COLO668 (cell line): ENCODE data around the gene CELF4.
A peak's percentile ranks its signal among the peaks of the same experiment; 100 is the strongest.

Experiments used
- DNase-seq: peaks from one replicate; lab custom pipeline; 2025; ENCODE audit not compliant: unreplicated experiment; lab: John Stamatoyannopoulos, UW

Gene CELF4

DNA sequence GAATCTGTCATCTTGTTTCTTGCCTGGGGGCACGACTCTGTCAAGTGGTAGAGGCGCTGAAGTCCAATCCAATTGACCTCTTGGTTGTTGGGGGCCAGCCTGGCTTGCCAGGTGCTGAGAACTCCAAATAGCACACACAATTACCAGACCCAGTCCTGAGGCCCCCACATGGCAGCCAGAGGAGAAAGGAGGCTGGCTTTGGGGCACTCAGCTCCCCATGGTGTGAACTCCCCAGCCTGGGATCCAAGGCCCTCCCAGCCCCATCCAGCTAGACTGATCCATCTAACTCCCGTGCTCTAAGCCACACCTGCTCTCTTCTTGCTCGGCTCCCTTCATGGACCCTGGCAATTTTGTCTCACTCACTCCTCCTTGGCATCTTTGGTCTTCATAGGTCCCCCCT, 170.0 kb downstream of the CELF4 start:
- DNase-seq: no peak

DNA sequence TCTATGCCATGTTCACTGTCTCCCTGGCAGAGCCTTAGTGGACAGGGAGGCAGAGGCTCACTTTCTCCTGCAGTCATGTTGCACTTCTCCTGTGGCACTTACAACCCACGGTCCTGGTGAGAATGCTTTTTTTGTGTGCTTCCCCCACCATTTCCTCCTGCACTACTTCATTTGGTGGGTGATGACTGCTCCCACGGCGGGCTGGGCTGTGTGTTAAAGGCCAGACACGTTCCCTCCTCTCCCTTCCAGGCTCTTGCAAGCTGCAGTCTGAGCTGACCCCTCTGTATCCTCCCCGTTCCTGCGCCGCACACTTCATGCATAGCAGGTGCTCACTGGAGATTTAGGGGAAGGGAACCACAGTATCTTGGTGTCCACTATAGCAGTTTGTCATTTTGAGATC, 170.5 kb downstream of the CELF4 start:
- DNase-seq: no peak

DNA sequence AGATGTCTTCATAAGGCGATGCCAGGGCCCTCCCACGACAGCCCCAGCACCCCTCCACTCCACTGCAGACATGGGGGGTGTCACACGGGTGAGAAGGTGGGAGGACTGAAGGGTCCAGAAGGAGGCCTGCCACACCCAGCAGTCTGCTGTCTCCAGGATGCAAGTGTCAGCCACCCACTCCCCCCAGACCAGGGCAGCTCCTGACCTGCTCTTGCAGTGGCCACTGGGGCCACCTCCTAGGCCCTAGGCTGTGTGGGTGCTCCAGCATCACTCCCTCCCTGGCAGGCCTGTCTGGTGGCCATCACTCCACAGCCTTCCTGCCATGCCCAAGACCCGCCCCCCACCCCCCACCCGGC, 171.0 kb downstream of the CELF4 start:
- no peak for DNase-seq

DNA sequence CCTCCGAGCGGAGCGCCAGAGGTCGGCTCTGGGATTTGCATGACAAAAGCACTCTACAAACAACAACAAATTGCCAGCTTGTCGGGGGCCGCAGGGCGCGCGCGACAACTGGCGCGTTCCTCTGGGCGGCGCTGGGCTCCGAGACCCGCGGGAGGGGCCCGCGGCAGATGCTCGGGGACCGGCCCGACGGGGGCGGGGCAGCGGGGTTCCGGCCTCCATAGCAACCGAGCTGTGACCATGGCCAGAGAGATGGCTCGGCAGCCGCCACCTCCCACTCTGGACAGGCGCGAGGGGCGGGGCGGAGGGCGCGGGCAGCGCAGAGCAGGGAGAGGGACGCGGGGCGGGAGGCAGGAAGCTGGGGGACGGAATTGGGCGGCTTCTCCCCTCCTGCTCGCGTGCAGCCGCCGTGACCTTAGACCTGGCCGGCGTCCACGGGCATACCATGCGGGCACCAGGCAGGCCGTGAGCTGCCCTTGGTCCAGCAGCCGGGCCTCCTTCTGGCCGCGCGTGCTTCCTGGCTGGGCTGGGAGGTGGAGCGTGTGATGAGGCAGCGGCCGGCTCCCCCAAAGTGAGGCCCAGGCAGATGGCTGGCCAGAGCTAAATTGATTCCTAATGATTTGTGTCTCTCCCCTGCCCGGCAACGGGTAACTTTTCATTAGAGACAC, 171.5 kb downstream of the CELF4 start:
- peak; percentile 97 for DNase-seq

DNA sequence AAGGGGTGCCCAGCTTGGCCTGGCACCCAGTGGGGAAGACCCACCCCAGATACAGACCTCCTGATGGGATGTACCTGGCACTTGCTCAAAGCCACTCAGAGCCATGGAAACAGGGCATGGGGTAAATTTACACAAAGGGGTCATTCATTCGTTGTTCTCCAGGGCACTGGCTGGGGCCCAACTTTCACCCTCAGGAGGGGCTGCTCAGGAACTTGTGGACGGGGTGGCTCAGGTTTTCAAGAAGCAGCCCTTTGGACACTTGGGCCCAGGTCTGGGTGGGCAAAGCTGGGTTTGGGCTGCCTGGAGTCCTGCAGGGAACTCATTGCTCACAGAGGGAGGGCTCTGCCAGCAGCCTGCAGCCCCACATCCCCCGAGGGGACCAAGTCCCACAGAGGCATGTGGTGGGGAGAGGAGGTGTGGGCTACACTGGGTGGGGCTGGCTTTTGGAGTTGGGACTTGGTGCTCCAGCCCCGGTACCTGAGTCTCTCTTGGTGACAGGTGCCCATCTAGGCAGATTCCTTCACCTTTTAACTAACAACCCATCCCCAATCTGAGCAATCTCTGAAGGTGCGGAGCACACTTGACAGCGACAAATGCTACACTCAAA, 172.3 kb downstream of the CELF4 start:
- no peak for DNase-seq

DNA sequence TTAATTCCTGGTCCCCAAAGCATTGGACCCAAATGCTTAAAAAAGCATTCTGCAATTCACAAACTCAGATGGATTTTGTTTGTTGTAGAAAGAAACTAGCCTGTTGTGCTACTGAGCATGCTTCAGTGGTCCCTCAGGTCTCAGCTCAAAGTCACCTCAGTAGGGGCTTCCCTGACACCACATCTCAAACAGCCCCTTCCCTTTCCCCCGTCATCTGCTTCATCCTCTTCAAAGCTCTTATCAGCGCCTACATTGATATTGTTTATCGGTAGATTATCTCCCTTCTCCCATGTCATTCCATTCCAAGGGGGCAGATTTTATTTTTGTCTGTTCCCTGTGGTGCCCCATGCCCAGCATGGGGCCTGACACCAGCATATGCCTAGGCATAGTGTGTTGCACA, 172.9 kb downstream of the CELF4 start:
- no peak for DNase-seq

DNA sequence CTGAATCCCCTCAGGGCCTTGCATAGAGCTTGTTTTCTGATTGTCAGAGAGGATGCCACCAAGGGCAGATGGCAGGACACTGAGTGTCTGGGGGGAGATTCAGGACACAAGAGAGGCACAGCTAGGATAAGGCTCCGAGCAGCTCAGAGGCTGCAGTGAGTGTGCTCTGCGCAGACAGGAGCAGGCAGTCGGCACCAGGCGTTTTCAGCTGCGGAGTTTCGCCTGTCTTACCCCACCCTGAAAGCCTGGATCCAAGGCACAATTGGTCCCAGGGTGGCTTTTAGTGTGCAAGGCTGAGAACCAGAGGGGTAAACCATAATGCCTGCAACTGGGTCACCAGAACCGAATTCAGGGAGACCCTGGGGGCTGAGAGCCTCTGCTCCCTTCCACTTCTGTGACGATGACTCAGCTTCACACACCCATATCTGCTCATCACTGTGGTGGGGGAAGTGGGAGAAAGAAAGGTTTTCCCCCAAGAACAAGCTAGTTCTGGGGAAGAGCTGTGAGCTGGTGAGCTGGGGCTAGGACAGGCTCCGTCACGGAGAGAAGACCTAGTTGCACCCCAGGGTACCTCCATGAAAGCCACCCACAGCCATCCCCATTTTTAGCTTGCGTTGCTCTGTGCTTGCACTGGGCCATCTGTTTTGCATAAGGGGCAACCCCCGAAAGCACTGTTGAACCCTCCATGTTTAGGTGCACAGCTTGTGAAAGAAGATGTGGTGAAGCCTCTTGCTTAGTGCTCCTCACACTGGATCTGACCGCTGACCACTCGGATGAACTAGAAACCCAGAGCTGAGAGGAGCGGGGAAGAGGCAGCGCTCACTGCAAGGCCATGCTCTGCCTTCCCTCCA, 173.7 kb downstream of the CELF4 start:
- no peak for DNase-seq

DNA sequence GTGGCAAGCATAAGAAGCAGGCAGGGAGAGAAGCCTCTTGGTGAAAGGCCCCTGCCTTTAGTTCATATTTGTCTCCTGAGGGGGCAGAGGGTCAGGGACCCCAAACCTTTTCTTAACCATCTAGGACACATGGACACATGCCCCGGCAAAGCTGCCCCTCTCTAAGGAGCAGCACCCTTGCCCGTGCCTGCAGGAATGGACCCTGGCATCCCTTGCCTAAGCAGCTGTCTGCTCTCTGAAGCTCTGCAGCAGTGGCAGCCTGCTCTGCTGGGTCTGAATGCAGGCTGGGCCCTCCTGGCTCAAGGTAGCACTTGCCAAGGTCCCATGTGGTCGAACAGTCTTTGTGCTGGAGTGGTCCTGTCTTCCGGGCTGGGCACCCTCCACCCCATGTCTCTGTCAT, 174.4 kb downstream of the CELF4 start:
- DNase-seq: no peak

DNA sequence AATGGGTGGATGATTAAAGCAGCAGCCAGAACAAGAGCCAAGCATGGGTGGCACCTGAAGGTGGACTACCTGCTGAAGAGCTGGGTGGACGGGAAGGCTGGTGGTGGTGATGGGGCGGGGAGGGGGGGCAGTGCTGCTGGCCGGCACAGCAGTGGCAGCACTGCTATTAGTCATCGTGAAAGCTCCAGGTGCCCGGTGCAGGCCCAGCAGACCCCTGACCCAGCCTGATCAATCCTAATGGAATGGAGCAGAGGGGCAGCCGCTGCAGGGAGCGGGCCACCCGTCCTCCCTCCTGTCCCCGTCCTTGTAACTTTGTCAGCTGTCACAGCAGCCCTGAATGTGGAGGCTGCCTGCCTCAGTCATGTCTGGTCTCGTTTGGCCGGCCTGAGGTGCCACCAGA, 174.9 kb downstream of the CELF4 start:
- DNase-seq: no peak

DNA sequence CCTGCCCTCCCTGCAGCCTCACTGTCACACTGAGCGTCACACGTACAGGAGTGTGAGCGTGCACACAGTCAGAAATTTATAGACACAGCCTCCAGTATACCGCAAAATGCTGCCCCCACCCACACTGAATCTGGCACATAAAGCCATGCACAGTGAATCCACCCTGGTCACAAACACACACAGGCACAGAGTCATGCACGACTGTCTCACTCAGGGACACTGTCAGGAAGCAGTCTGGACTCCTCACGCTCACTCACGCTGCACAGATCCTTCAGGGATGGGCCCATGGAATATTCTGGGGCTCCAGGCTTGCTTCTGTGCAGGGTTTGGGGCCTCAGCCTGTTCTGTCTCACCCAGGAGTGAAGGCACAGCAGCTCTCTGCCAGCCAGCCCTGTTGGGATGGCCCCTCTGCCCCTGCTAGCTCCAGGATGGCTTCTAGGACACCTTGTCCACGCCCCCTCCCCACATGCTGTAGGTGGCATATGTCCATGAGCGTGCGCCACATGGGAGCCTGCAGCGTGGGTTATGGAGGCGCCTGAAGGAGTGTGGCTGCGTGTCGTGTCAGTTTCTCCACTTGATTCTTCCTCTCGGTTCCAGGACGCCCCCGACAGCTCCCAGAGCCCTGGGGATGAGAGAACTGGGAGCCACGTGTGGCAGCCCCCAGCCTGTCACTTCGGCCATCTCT, 175.8 kb downstream of the CELF4 start:
- DNase-seq: no peak

DNA sequence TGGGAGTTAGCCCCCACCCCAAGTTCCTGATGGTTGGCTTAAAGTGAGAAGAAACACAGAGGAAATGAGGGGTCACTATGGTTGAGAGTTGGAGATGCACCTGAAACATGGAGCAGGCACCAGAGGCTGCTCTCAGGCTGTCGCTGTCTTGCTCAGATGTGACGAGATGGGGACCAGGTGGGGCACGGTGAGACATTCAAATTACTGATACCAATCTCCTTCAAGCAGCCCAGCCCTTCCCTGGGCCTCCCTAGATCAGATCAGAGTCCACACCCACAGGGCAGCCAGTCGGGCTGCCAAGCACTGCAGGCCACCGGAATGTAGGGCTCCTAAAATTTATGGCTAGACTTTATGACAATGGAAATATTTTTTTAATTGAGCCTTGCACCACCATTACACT, 176.6 kb downstream of the CELF4 start:
- no peak for DNase-seq

DNA sequence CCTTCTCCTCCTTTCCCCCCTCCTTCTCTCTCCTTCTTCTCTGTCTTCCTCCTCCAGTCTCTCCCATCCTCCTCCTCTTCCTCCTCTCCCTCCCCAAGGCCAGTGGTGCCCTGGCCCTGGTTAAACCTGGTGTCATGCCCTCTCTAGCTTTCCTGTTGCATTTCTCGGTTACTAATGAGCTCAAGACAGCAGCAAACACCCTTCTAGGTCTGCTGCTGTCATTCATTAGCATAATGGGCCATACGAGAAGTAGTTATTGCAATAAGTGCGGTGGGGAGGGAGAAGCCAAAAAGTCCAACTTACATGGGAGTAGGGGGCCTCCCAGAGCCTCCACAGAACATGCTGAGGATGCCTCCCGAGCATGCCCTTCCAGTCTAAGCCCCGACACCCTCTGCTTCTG, 177.2 kb downstream of the CELF4 start:
- no peak for DNase-seq

DNA sequence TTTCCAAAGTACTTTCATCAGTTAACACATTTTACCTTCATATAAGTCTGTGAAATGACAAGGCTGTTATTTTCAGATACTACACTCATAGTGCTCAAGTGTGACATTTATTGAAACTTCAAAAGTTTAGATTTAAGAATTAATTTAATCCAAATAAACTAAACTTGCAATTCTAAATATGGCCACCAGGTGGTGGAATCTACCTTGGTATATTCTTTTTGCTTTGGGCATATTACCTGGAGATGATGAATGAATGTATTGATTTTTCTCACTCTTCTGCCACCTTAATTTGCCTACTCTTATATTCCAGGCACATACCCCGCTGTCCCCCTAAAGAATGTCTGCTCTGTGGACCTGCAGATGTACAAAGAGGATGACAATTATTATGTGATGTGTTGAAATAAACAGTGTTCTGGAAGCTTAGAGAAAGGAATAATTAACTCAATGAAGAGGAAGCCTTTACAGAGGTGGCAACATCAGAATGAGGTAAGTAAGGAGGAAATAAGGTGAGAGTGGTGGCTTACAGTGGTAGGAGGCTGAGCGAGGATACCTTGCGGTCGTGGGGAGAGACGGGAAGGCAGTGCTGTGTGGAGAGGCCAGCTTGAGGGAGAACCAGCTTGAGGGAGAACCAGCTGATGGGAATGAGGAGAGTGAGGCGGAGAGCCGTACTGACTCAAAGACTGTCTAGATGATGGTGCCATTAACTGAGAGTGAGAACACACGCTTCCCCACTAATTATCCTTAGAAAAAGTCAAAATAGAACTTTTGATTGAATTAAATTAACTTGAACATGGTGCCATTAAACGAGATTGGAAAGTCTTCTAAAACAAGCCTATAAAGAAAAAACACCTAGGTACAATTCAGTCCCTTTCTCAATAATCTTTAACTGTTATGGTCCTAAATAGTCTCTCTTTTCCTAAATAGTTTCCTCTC, 179.5 kb downstream of the CELF4 start:
- DNase-seq: peak; percentile 23

DNA sequence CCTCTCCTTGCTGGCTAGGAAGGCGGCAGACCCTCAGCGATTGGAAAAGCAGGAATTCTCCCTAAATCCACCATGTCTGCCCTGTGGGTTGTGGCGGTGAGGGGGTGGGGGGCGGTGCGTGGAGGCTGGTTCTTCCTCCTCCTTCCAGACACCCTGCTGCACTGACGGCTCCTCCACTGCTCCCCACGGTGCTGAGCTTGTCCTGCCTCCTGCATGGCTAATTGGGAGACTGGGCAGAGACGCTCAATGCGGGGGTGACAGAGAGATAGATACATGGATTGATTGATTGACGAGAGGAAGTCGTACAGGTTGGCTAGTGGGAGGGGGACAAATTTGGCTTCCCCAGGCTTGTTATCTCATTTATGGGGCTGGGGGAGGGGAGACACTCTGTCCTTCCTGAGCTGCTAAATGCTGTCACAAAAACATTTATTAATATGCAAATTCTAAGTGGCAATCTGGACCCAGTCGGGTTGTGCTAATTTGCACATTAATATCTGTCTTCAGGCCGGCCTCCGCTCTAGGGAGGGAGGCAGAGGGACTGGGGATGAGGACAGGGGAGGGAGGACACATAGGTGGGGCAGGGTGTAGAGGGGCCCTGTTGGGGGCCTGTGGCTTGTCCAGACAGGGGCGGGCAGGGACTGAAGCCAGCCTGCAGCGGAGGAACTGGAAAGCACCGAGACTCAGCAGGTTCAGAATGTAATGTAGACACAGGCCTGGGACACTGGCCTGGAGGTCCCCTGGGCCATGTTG, 181.6 kb downstream of the CELF4 start:
- DNase-seq: no peak

DNA sequence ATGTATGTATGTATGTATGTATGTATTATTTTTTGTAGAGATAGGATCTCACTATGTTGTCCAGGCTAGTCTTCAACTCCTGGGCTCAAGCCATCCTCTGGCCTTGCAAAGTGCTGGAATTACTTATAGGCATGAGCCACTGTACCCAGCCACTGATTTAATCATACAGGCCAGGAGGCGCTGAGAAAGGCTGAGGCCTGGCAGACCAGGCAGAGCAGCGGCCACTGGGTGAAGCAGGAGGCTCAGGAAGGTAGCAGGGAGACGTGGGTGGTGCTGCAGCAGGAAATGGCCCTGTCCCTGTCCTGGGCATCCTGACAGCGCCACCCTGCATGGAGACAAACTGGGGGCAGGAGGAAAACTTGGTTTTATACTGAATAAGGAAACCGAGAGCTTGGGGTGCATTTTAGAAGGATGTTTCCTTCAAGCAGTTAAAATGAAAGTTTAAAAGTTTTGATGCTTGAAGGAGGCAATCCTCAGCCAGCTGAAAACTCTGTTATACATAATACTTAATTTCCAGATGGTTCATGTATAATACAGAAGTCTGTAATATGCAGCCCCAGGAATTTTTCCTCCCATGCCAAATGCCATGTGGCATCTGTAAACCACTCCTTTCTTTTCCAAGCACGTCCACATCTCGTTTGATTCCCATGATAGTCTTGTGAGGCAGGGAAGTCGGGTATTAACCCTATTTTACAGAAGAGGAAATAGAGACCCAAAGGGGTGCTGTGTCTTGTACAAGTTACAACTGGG, 182.4 kb downstream of the CELF4 start:
- no peak for DNase-seq

DNA sequence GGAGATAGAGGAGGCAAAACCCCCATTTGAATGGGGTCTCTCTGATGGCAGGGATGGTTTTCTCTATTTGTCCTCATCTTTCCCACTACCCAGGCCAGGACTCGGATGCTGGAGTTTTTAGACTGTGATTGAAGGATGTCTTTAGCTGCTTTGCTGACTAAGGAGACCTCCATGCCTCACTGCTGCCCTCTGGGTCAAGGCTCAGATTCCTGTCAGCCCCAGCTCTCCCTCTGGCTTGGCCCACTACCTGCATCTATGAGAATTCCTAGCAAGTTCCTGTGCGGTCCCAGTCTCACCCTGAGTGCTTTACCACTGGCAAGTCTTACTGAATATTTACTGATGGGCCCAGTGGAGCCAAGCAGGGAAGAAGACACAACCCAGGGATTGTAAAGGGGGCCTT, 184.0 kb downstream of the CELF4 start:
- DNase-seq: no peak

DNA sequence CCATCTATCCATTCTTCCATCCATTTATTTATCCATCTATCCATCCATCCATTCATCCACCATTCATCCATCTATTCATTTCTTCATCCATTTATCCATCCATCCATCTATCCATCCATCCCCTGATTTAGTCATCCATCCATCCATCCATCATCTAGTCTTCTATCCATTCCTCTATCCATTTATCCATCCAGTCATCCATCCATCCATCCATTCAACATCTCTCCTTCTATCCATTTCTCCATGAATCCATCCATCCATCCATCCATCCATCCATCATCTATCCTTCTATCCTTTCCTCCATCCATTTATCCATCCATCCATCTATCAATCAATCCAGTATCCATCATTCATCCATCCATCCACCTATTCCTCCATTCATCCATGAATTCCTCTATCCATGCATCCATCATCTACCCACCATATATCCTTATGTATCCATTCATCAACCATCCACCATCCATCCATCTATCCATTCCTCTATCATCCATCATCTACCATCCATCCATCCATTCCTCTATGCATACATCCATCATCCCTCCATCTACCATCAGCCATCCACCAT, 185.0 kb downstream of the CELF4 start:
- DNase-seq: no peak

DNA sequence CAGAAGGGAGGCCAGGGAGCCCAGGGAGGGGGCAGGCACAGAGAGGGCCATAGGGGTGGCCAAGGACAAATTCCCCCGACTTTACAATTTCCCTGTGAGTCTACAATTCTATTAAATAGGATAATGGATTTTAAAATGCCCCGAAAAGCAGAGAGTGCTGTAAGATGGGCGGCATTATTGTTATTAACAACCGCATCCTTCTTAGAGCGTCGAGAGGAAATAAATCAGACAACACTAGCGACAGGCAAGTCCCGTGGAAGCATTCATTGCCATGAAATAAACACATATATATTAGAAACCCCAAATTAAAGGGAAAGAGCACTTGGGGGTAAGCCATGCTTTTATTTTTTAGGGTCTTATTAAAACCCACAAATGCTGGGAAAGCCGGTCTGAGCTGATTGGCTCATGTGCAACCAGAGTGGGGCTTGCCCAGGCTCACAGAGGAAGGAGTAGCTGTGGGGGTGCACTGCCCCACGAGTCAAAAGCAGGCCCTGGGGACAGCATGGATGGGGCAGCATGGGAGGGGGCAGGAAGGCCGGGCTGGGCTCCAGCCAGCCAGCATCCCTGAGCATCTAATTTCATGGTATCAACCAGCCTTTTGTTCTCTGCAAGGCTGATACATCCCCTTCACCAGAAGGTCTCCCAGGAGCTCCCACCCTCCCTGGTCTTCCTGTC, 187.1 kb downstream of the CELF4 start:
- no peak for DNase-seq
